WTC11 (cell line): ENCODE data around the gene SPOP. TPM values are rescaled to one million over a fixed set of nuclear protein-coding genes. Genes with fewer than 3 reads are reported as not detected.
A peak's percentile ranks its signal among the peaks of the same experiment; 100 is the strongest.

Experiments used
- ATAC-seq: fragments of 200-7000 bp; cut with Tn5 transposase; 2 replicates; pipeline ENCODE4 v1.10.0; 2021; ENCODE audit warnings: mild to moderate bottlenecking, moderate library complexity
- CTCF ChIA-PET: fragments of 300-600 bp; sonication (Branson Sonifier 250); formaldehyde crosslinking; loops from one replicate; lab custom pipeline; 2021; ENCODE audit warnings: antibody characterized with exemption; lab: Charles Lee
- POLR2A ChIA-PET: fragments of 350-600 bp; sonication (Branson Sonifier 250); formaldehyde crosslinking; loops from one replicate; lab custom pipeline; 2021; ENCODE audit warnings: antibody characterized with exemption; lab: Charles Lee
- DNase-seq: peaks from one replicate; pipeline ENCODE4 v3.0.0; 2021; ENCODE audit warnings: low spot score
- H3K27ac Mint-ChIP-seq: 2 replicates; pipeline ENCODE4 v1.8.0; 2021; ENCODE audit warnings: mixed read lengths
- H3K27me3 Mint-ChIP-seq: 2 replicates; pipeline ENCODE4 v1.8.0; 2021; ENCODE audit warnings: low read depth, mild to moderate bottlenecking, moderate library complexity, mixed read lengths
- H3K36me3 Mint-ChIP-seq: 2 replicates; pipeline ENCODE4 v1.8.0; 2021; ENCODE audit warnings: mixed read lengths
- H3K4me1 Mint-ChIP-seq: 2 replicates; pipeline ENCODE4 v1.8.0; 2022; ENCODE audit warnings: mixed read lengths
- H3K4me3 Mint-ChIP-seq: 2 replicates; pipeline ENCODE4 v1.8.0; 2021; ENCODE audit warnings: mild to moderate bottlenecking, moderate library complexity, mixed read lengths
- H3K9me3 Mint-ChIP-seq: 2 replicates; pipeline ENCODE4 v1.8.0; 2021; ENCODE audit warnings: mixed read lengths
- ESRRA ChIP-seq: sonication (generic); formaldehyde crosslinking; IDR thresholded peaks from 2 replicates; pipeline ENCODE4 v1.8.1; 2022; ENCODE audit warnings: mild to moderate bottlenecking, missing genetic modification reagents, borderline replicate concordance
- GRHL2 ChIP-seq: fragments of 250-450 bp; sonication (Bioruptor Pico); IDR thresholded peaks from 2 replicates; pipeline ENCODE4 v1.8.0; 2022; ENCODE audit warnings: mild to moderate bottlenecking, moderate library complexity; ENCODE audit not compliant: insufficient replicate concordance, severe bottlenecking
- GTF2I ChIP-seq: fragments of 250-450 bp; sonication (Bioruptor Pico); conservative IDR thresholded peaks from 2 replicates; pipeline ENCODE4 v1.4.0; 2021; ENCODE audit warnings: mild to moderate bottlenecking
- HMGA2 ChIP-seq: fragments of 250-450 bp; sonication (Bioruptor Pico); IDR thresholded peaks from 2 replicates; pipeline ENCODE4 v1.4.0; 2021; ENCODE audit warnings: mild to moderate bottlenecking, moderate library complexity
- IRF2 ChIP-seq: sonication (generic); formaldehyde crosslinking; IDR thresholded peaks from 2 replicates; pipeline ENCODE4 v1.8.0; 2022; ENCODE audit warnings: low read depth, missing genetic modification reagents, borderline replicate concordance
- JAZF1 ChIP-seq: fragments of 250-450 bp; sonication (Bioruptor Pico); IDR thresholded peaks from 2 replicates; pipeline ENCODE4 v1.9.0; 2021; ENCODE audit warnings: moderate library complexity, mild to moderate bottlenecking, inconsistent platforms
- KAT7 ChIP-seq: sonication (generic); formaldehyde crosslinking; IDR thresholded peaks from 2 replicates; pipeline ENCODE4 v1.8.1; 2023; ENCODE audit warnings: missing genetic modification reagents, mild to moderate bottlenecking, borderline replicate concordance
- MXD4 ChIP-seq: fragments of 250-450 bp; sonication (Bioruptor Pico); IDR thresholded peaks from 2 replicates; pipeline ENCODE4 v1.8.0; 2021; ENCODE audit warnings: mild to moderate bottlenecking, moderate library complexity, borderline replicate concordance
- SMAD3 ChIP-seq: sonication (generic); formaldehyde crosslinking; IDR thresholded peaks from 2 replicates; pipeline ENCODE4 v1.8.0; 2022; ENCODE audit warnings: missing genetic modification reagents, mild to moderate bottlenecking, borderline replicate concordance
- ZNF121 ChIP-seq: sonication (generic); formaldehyde crosslinking; IDR thresholded peaks from 2 replicates; pipeline ENCODE4 v1.8.0; 2023; ENCODE audit warnings: missing genetic modification reagents
- ZNF232 ChIP-seq: sonication (generic); formaldehyde crosslinking; IDR thresholded peaks from 2 replicates; pipeline ENCODE4 v1.8.0; 2022; ENCODE audit warnings: mild to moderate bottlenecking, missing genetic modification reagents
- ZNF396 ChIP-seq: fragments of 250-450 bp; sonication (Bioruptor Pico); IDR thresholded peaks from 2 replicates; pipeline ENCODE4 v1.8.0; 2021; ENCODE audit warnings: mild to moderate bottlenecking, moderate library complexity, borderline replicate concordance
- total RNA-seq: library from RNA; stranded (reverse); gene quantifications from 3 replicates; pipeline ENCODE4 v1.2.3, GENCODE V29; 2021
- TF ChIP-seq, protein P1 (sequence below): fragments of 200-600 bp; IDR thresholded peaks from 2 replicates; pipeline ENCODE4 v1.8.0; 2022; ENCODE audit warnings: antibody characterized with exemption
- TF ChIP-seq, protein P2 (sequence below): sonication (generic); formaldehyde crosslinking; IDR thresholded peaks from 2 replicates; pipeline ENCODE4 v1.8.1; 2022; ENCODE audit warnings: low read depth, mild to moderate bottlenecking, moderate library complexity, missing genetic modification reagents, borderline replicate concordance
- TF ChIP-seq, protein P3 (sequence below): sonication (generic); formaldehyde crosslinking; IDR thresholded peaks from 2 replicates; pipeline ENCODE4 v1.8.0; 2023; ENCODE audit warnings: missing genetic modification reagents, mild to moderate bottlenecking, borderline replicate concordance
- TF ChIP-seq, protein P4 (sequence below): sonication (generic); formaldehyde crosslinking; IDR thresholded peaks from 2 replicates; pipeline ENCODE4 v1.8.0; 2022; ENCODE audit warnings: mild to moderate bottlenecking, missing genetic modification reagents
- TF ChIP-seq, protein P5 (sequence below): sonication (generic); formaldehyde crosslinking; IDR thresholded peaks from 2 replicates; pipeline ENCODE4 v1.8.0; 2022; ENCODE audit warnings: missing genetic modification reagents

SPOP gene
- total RNA-seq, 1 experiment from 2014 or later: 19.2 TPM

DNA sequence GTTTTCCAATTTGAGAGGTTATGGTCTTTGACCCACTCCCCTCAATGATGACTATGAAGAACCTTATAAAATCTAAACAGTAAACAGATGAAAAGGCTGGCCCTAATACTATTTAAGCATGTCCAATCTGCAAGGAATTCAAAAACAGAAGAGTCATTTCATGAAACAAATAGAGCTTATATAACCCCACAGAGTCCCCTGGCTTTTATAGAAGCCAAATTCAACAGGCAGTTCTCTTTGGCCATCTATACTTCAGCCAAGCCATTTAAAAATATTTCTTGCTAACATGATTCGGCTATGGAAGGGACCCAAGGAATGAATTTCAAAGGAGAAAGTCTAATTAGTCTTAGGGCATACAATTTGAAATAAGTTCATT is 43.4 kb downstream of the SPOP start:
- CTCF ChIA-PET: interaction anchor here (0.9 kb wide), 1 partner anchor 12 kb away, joined by 3 read pairs; no protein-coding TSS in a partner anchor
- Mint-ChIP-seq H3K27ac (peak overlapping the region; percentile 25; the same call in 1 of the 2 replicates), H3K4me3 (no peak overlapping the region), H3K27me3 (no peaks in the 10 kb centered on the region), H3K4me1 (peaks cover 24% of the 10 kb centered on the region), H3K9me3 (peaks cover 13% of the 10 kb centered on the region), H3K36me3 (peaks cover 10% of the 10 kb centered on the region)
- no peak for DNase-seq
- POLR2A ChIA-PET: no interaction called here
- ATAC-seq: no peak
- TF ChIP-seq, protein P1, sequence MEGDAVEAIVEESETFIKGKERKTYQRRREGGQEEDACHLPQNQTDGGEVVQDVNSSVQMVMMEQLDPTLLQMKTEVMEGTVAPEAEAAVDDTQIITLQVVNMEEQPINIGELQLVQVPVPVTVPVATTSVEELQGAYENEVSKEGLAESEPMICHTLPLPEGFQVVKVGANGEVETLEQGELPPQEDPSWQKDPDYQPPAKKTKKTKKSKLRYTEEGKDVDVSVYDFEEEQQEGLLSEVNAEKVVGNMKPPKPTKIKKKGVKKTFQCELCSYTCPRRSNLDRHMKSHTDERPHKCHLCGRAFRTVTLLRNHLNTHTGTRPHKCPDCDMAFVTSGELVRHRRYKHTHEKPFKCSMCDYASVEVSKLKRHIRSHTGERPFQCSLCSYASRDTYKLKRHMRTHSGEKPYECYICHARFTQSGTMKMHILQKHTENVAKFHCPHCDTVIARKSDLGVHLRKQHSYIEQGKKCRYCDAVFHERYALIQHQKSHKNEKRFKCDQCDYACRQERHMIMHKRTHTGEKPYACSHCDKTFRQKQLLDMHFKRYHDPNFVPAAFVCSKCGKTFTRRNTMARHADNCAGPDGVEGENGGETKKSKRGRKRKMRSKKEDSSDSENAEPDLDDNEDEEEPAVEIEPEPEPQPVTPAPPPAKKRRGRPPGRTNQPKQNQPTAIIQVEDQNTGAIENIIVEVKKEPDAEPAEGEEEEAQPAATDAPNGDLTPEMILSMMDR: no peak
- TF ChIP-seq KAT7 (CRISPR knock-in tag) (no peak), SMAD3 (no peak), GRHL2 (CRISPR knock-in tag) (no peak), ZNF396 (no peak), ZNF121 (CRISPR knock-in tag) (no peak)
- TF ChIP-seq, protein P2, sequence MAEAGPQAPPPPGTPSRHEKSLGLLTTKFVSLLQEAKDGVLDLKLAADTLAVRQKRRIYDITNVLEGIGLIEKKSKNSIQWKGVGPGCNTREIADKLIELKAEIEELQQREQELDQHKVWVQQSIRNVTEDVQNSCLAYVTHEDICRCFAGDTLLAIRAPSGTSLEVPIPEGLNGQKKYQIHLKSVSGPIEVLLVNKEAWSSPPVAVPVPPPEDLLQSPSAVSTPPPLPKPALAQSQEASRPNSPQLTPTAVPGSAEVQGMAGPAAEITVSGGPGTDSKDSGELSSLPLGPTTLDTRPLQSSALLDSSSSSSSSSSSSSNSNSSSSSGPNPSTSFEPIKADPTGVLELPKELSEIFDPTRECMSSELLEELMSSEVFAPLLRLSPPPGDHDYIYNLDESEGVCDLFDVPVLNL: no peak
- TF ChIP-seq, protein P3, sequence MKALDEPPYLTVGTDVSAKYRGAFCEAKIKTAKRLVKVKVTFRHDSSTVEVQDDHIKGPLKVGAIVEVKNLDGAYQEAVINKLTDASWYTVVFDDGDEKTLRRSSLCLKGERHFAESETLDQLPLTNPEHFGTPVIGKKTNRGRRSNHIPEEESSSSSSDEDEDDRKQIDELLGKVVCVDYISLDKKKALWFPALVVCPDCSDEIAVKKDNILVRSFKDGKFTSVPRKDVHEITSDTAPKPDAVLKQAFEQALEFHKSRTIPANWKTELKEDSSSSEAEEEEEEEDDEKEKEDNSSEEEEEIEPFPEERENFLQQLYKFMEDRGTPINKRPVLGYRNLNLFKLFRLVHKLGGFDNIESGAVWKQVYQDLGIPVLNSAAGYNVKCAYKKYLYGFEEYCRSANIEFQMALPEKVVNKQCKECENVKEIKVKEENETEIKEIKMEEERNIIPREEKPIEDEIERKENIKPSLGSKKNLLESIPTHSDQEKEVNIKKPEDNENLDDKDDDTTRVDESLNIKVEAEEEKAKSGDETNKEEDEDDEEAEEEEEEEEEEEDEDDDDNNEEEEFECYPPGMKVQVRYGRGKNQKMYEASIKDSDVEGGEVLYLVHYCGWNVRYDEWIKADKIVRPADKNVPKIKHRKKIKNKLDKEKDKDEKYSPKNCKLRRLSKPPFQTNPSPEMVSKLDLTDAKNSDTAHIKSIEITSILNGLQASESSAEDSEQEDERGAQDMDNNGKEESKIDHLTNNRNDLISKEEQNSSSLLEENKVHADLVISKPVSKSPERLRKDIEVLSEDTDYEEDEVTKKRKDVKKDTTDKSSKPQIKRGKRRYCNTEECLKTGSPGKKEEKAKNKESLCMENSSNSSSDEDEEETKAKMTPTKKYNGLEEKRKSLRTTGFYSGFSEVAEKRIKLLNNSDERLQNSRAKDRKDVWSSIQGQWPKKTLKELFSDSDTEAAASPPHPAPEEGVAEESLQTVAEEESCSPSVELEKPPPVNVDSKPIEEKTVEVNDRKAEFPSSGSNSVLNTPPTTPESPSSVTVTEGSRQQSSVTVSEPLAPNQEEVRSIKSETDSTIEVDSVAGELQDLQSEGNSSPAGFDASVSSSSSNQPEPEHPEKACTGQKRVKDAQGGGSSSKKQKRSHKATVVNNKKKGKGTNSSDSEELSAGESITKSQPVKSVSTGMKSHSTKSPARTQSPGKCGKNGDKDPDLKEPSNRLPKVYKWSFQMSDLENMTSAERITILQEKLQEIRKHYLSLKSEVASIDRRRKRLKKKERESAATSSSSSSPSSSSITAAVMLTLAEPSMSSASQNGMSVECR (CRISPR knock-in tag): no peak
- TF ChIP-seq, all 79 proteins: peak for 0

DNA sequence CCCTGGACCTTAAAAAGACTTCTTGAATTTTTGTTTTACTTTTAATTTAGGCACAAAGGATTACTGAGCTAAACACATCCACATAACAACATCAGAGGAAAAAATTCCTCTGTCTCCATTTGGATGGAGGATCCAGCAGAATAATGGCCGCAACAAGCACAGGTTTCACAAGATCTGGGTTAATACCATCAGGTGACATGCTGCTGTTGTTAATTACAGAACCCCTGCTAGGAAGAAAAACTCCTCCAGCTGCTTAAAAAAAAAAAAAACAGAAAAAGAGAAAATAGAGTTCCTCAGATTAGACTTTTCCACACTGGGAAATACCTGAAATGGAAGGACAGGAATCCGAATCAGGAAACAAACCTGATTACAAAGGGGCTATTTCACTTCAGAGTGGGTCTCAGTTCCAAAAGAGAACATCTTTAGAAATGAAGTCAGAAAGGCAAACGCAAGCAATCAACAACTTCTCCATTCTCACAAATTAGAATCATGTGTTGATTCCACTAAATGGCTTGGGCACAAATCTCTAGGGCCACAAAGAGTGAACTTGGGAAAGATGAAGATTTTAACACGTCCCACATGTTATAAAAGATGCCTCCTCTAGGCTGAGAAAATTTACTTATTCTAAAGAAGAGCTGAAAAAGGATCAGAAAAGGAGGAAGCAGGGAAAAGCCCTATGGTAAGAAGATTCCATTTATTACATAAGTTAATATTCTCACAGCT is 44.0 kb downstream of the SPOP start:
- no peak for DNase-seq
- peaks cover 9% of the 10 kb centered on the region for H3K9me3 Mint-ChIP-seq
- ATAC-seq: no peak
- no peak overlapping the region; the same call in 1 of the 2 replicates for H3K4me3 Mint-ChIP-seq
- ChIA-PET CTCF (no interaction called here), POLR2A (interaction anchor here (0.6 kb wide), 1 partner anchor 1874 kb away, joined by 5 read pairs; no protein-coding TSS in a partner anchor)
- no peak for TF ChIP-seq ZNF232 (CRISPR knock-in tag)
- no peak for TF ChIP-seq GTF2I (CRISPR knock-in tag)
- no peak for TF ChIP-seq MXD4 (CRISPR knock-in tag)
- no peak for TF ChIP-seq ESRRA (CRISPR knock-in tag)
- TF ChIP-seq, protein P4, sequence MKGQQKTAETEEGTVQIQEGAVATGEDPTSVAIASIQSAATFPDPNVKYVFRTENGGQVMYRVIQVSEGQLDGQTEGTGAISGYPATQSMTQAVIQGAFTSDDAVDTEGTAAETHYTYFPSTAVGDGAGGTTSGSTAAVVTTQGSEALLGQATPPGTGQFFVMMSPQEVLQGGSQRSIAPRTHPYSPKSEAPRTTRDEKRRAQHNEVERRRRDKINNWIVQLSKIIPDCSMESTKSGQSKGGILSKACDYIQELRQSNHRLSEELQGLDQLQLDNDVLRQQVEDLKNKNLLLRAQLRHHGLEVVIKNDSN: no peak
- TF ChIP-seq JAZF1 (CRISPR knock-in tag): no peak
- TF ChIP-seq IRF2 (CRISPR knock-in tag): no peak
- no peak for TF ChIP-seq HMGA2 (CRISPR knock-in tag)
- TF ChIP-seq, protein P5, sequence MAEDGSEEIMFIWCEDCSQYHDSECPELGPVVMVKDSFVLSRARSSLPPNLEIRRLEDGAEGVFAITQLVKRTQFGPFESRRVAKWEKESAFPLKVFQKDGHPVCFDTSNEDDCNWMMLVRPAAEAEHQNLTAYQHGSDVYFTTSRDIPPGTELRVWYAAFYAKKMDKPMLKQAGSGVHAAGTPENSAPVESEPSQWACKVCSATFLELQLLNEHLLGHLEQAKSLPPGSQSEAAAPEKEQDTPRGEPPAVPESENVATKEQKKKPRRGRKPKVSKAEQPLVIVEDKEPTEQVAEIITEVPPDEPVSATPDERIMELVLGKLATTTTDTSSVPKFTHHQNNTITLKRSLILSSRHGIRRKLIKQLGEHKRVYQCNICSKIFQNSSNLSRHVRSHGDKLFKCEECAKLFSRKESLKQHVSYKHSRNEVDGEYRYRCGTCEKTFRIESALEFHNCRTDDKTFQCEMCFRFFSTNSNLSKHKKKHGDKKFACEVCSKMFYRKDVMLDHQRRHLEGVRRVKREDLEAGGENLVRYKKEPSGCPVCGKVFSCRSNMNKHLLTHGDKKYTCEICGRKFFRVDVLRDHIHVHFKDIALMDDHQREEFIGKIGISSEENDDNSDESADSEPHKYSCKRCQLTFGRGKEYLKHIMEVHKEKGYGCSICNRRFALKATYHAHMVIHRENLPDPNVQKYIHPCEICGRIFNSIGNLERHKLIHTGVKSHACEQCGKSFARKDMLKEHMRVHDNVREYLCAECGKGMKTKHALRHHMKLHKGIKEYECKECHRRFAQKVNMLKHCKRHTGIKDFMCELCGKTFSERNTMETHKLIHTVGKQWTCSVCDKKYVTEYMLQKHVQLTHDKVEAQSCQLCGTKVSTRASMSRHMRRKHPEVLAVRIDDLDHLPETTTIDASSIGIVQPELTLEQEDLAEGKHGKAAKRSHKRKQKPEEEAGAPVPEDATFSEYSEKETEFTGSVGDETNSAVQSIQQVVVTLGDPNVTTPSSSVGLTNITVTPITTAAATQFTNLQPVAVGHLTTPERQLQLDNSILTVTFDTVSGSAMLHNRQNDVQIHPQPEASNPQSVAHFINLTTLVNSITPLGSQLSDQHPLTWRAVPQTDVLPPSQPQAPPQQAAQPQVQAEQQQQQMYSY: no peak
- no peaks in the 10 kb centered on the region for H3K27me3 Mint-ChIP-seq
- H3K27ac Mint-ChIP-seq: peak overlapping the region; percentile 88
- H3K36me3 Mint-ChIP-seq: peaks cover 5% of the 10 kb centered on the region
- H3K4me1 Mint-ChIP-seq: peaks cover 24% of the 10 kb centered on the region
